HG02678 (cell line): Measurements from ENCODE around the gene DPH1.

ENCODE experiments used
- ATAC-seq: cut with Tn5 transposase; IDR thresholded peaks from one replicate; pipeline ENCODE4 v1.9.1; 2021; ENCODE audit warnings: mild to moderate bottlenecking, moderate library complexity; ENCODE audit not compliant: unreplicated experiment

The DPH1 gene

GRCh38 chr17:2076087-2076984 lies 46.4 kb downstream of the DPH1 start:
- no peak for ATAC-seq

GRCh38 chr17:2077040-2077439 lies 47.1 kb downstream of the DPH1 start:
- ATAC-seq: no peak

- no peak for ATAC-seq
These were observed 51.6 kb downstream of the DPH1 start for GRCh38 chr17:2081564-2081963.

GRCh38 chr17:2082003-2082781 lies 52.2 kb downstream of the DPH1 start:
- no peak for ATAC-seq

GRCh38 chr17:2083613-2084035 lies 53.7 kb downstream of the DPH1 start:
- peak; percentile 35 for ATAC-seq

GRCh38 chr17:2084036-2084765 lies 54.2 kb downstream of the DPH1 start:
- no peak for ATAC-seq

- no peak for ATAC-seq
These were observed 55.1 kb downstream of the DPH1 start for GRCh38 chr17:2084766-2085647.

- no peak for ATAC-seq
These were observed 55.6 kb downstream of the DPH1 start for GRCh38 chr17:2085648-2085949.

- ATAC-seq: no peak
These were observed 56.4 kb downstream of the DPH1 start for GRCh38 chr17:2086306-2086705.

- ATAC-seq: peak; percentile 50
These were observed 57.8 kb downstream of the DPH1 start for GRCh38 chr17:2087597-2088211.

GRCh38 chr17:2089021-2089422 lies 59.1 kb downstream of the DPH1 start:
- peak; percentile 24 for ATAC-seq

GRCh38 chr17:2090210-2090641 lies 60.3 kb downstream of the DPH1 start:
- no peak for ATAC-seq

GRCh38 chr17:2090804-2091534 lies 61.0 kb downstream of the DPH1 start:
- ATAC-seq: no peak

GRCh38 chr17:2092253-2092652 lies 62.3 kb downstream of the DPH1 start:
- no peak for ATAC-seq

GRCh38 chr17:2093349-2093748 lies 63.4 kb downstream of the DPH1 start:
- no peak for ATAC-seq
